DLD1 (cell line): ENCODE results near the gene CNOT10.

Experiments
- in situ Hi-C: cut with HindIII; loops from 2 replicates; pipeline ENCODE4 v1.10.0; 2017; ENCODE audit warnings: low sequenced_read_pairs

The CNOT10 gene

DNA sequence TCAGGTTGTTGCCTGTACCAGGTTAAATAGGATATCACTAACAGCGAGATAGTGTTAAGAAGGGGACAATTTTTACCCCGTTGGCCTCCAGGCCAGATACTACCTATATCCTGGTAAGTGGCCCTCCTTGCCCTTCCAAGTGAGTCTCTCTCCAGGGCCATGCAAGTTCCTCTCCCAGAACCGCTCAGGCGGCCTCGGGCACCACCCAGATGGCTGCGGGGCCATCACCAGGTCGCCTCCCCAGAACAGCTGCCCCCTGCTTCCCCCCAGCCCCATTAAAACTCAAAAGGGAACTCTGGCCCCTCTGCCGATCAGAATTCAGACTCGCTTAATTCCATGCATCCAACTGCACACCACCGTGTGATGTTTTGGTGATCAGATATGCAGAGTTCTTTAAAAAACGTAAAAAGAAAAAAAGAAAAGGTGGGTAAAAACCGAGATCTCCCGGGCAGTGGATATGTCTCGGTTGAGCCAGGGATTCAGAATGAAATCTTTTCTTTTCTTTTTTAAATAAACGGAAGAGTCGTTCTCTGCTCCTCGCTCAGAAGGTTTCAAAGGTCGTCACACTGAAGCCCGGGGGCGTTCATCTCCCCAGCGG lies 131.0 kb downstream of the CNOT10 start:
- in situ Hi-C loops: no loop called here

DNA sequence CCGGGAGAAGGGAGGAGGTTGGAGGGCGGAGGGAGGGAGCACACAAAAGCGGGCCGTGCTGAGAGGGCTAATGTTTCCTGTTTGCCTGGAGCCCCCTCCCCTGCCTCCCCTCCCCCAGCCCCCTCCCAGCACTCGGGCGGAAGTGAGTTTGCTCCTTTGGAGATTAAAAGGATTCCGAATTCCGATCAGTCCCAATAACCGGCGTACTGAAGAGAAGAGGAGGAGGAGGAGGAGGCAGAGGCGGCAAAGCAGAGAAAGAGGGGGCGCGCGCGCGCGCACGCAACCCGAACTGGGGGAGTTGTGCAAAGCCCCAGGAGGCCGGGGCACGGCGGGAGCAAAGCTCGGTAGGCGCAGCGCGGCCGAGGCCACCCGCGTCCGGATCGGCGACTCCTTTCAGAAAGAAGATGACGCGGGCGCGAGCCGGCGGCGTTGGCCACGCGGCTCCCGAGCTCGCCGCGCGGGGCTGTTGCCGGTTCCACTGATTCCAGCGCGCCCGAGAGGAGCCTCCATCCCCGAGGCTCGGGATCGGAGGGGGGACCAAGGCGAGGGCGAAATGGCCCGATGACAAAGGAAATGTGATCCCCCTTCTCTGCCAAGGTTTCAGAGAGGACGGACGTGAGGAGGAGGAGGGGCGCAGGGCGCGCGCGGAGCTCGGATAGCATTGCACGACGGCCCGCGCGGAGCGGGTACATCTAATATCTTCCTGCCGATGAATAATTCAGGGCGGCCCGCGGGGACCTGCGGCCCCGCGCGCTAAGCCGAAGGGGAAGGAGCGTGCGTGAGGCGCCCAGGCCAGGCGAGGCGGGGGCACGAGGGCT lies 131.7 kb downstream of the CNOT10 start:
- in situ Hi-C loops: no loop called here

GRCh38 chr3:32817257-32817557 lies 132.2 kb downstream of the CNOT10 start:
- in situ Hi-C loops: no loop called here

DNA sequence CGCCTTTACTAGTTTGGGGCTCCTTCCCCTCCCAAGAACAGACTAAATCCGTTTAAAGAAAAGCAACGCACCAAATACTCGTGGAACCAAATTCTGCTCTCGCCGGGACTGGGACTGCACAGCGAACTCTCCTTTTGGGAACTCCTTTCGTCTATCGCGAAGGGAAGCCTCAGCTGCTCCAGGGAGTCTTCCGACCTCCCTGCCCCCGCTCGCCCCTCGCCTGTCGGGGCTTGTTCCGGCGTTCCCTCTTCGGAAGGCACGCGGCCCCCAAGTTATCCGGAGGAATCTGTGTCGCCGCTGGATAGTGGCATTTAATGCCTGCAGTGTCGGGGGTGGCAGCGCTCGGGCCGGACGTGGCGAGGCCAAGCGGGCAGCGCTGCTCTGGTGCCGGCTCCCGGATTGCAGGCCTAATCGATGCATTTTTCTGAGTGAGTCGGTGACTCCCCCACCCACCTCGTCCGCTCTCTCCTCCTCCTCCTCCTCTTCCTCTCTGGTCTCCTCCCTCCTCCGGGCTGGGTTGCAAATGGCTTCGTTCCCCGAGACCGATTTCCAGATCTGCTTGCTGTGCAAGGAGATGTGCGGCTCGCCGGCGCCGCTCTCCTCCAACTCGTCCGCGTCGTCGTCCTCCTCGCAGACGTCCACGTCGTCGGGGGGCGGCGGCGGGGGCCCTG lies 132.7 kb downstream of the CNOT10 start, which contains the start of gene TRIM71:
TSS of gene TRIM71 (plus strand) at position 440 of the 671 bp plus-strand sequence. CDS start at position 524, 84 bp downstream.
- in situ Hi-C loops: no loop called here

GRCh38 chr3:32818229-32818969 lies 133.4 kb downstream of the CNOT10 start:
- in situ Hi-C loops: no loop called here

GRCh38 chr3:32818970-32819511 lies 134.1 kb downstream of the CNOT10 start:
- in situ Hi-C loops: no loop called here

- in situ Hi-C loops: no loop called here
Observed at GRCh38 chr3:32819551-32820348, 134.8 kb downstream of the CNOT10 start.

- in situ Hi-C loops: no loop called here
Observed at GRCh38 chr3:32820430-32820829, 135.4 kb downstream of the CNOT10 start.

- in situ Hi-C loops: no loop called here
Observed at GRCh38 chr3:32820971-32821685, 136.1 kb downstream of the CNOT10 start.

DNA sequence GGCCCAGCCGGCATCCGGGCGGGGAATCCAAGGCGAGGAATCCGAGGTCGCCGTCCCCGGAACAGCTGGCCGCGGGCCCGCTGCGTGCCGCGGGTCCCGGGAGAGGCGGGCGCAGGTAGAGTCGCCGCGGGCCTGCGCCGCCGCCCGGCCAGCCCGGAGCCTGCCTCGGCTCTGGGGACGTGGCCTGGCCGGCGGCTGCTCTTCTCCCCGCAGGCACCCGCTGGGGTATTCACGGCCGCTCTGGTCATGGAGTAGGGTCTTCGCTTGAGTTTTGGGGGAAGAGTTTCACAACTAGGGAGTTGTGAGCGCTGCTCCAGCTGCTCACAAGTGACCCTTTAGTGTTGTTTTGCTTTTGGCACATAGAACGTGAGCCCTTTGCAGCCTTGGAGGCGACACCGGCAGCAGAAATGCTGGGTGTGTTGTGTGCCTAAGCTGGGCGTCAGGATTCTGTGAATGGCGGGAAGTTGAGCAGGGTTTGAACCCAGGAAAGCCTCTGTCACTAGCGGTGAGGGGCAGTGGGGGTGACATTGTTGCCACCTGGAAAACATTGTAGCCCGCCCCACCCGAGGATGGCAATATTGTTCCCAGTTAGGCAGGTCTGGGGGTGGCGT lies 136.8 kb downstream of the CNOT10 start:
- in situ Hi-C loops: no loop called here

GRCh38 chr3:32822609-32823498 lies 137.9 kb downstream of the CNOT10 start:
- in situ Hi-C loops: no loop called here
